Measurements from ENCODE around the gene FKBP1B.

Gene FKBP1B

DNA sequence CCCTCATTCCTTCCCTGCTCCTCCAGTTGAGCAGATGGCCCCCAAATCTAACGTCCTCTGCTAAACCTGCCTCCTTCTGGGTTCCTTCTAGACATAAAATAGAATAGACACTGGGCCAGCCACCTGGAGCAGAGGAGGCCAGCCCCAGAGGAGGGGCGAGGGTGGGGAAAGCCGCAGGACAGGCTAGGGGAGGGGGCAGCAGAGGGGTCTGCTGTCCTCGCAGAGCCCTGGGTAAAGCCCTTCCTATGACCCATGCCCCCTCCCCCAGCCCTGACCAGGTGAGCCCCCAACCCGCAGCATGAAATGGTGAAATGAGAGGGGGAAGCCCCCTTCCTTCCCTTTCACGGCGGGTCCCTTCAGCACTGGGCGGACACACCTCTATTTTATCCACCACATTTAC lies 31.8 kb upstream of the FKBP1B start:
- no peak overlapping the region for H3K4ac ChIP-seq (ENCODE audit: low read depth, low read length)
- no peak overlapping the region for H4K91ac ChIP-seq (ENCODE audit: low read depth, low read length)
- no peaks in the 10 kb centered on the region for H3K9me3 ChIP-seq (ENCODE audit: insufficient read depth, low read depth, low read length)
- no peak for DNase-seq
- no peak overlapping the region for H3K14ac ChIP-seq (ENCODE audit: low read length)
- H2AFZ ChIP-seq (ENCODE audit: insufficient read depth, low read length, poor library complexity) = no peak overlapping the region
- no peak overlapping the region for H3K18ac ChIP-seq (ENCODE audit: low read length)
- no peaks in the 10 kb centered on the region for H3K27me3 ChIP-seq (ENCODE audit: insufficient read depth, low read length)
- H4K8ac ChIP-seq (ENCODE audit: low read depth, low read length) = no peak overlapping the region
- H3K23ac ChIP-seq (ENCODE audit: low read length) = no peak overlapping the region
- no peak overlapping the region for H2BK5ac ChIP-seq (ENCODE audit: low read depth, low read length, poor library complexity)
- peaks cover 6% of the 10 kb centered on the region for H3K79me2 ChIP-seq (ENCODE audit: control insufficient read depth, insufficient read depth, low read length, poor library complexity)
- peaks cover 15% of the 10 kb centered on the region for H3K79me1 ChIP-seq (ENCODE audit: low read length)
- H3K4me1 ChIP-seq (ENCODE audit: control insufficient read depth in 1 of 2, insufficient read depth in 2 of 2, low read length in 2 of 2) = peaks cover 13 to 18% of the 10 kb centered on the region in 2 experiments
- no CpG with 5 or more reads among the region's 8 CpGs for WGBS (ENCODE audit: extremely low coverage, insufficient coverage, insufficient read length)
- H3K4me2 ChIP-seq (ENCODE audit: low read length) = no peak overlapping the region
- H3K4me3 ChIP-seq (ENCODE audit: low read depth, low read length) = no peak overlapping the region
- H4K12ac ChIP-seq (ENCODE audit: low read depth, low read length) = no peak overlapping the region
- H2BK120ac ChIP-seq (ENCODE audit: insufficient read depth, low read length, poor library complexity) = no peak overlapping the region
- peaks cover 2 to 4% of the 10 kb centered on the region in 2 experiments for H3K36me3 ChIP-seq (ENCODE audit: control insufficient read depth in 1 of 2, insufficient read depth in 2 of 2, low read length in 2 of 2)
- no peak overlapping the region for H2BK12ac ChIP-seq (ENCODE audit: low read length)
- H3K9ac ChIP-seq (ENCODE audit: low read length) = no peak overlapping the region
- H2AK5ac ChIP-seq (ENCODE audit: low read length) = no peak overlapping the region
- H3K27ac ChIP-seq (ENCODE audit: low read depth, low read length) = no peak overlapping the region

DNA sequence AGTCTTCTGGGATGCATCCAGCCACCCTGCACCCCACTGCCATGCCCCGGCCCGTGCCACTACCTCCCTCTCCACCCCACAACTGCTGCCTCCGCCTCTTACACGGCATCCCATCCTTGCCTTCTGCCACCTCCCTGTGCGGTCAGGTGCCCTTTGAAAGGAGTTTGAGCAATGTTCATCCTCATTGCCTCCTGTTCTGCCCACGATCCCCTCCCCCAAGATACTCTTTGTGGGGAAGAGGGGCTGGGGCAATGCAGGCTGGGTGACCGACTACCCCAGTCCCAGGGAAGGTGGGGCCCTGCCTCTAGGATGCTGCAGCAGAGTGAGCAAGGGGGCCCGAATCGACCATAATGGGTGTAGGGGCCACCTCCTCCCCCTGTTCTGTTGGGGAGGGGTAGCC lies 31.3 kb upstream of the FKBP1B start:
- no peak overlapping the region for H4K91ac ChIP-seq (ENCODE audit: low read depth, low read length)
- H3K4me3 ChIP-seq (ENCODE audit: low read depth, low read length) = no peak overlapping the region
- WGBS (ENCODE audit: extremely low coverage, insufficient coverage, insufficient read length) = no CpG with 5 or more reads among the region's 9 CpGs
- no peak overlapping the region for H2BK120ac ChIP-seq (ENCODE audit: insufficient read depth, low read length, poor library complexity)
- no peak overlapping the region for H4K8ac ChIP-seq (ENCODE audit: low read depth, low read length)
- no peak overlapping the region for H4K12ac ChIP-seq (ENCODE audit: low read depth, low read length)
- H2AFZ ChIP-seq (ENCODE audit: insufficient read depth, low read length, poor library complexity) = no peak overlapping the region
- DNase-seq = no peak
- peaks cover 5 to 8% of the 10 kb centered on the region in 2 experiments for H3K36me3 ChIP-seq (ENCODE audit: control insufficient read depth in 1 of 2, insufficient read depth in 2 of 2, low read length in 2 of 2)
- peaks cover 13% of the 10 kb centered on the region in 2 experiments for H3K4me1 ChIP-seq (ENCODE audit: control insufficient read depth in 1 of 2, insufficient read depth in 2 of 2, low read length in 2 of 2)
- no peak overlapping the region for H3K9ac ChIP-seq (ENCODE audit: low read length)
- H3K14ac ChIP-seq (ENCODE audit: low read length) = no peak overlapping the region
- no peak overlapping the region for H3K4ac ChIP-seq (ENCODE audit: low read depth, low read length)
- H2BK5ac ChIP-seq (ENCODE audit: low read depth, low read length, poor library complexity) = no peak overlapping the region
- no peak overlapping the region for H3K23ac ChIP-seq (ENCODE audit: low read length)
- no peak overlapping the region for H3K27ac ChIP-seq (ENCODE audit: low read depth, low read length)
- no peaks in the 10 kb centered on the region for H3K27me3 ChIP-seq (ENCODE audit: insufficient read depth, low read length)
- H3K4me2 ChIP-seq (ENCODE audit: low read length) = no peak overlapping the region
- peaks cover 6% of the 10 kb centered on the region for H3K79me2 ChIP-seq (ENCODE audit: control insufficient read depth, insufficient read depth, low read length, poor library complexity)
- no peak overlapping the region for H2BK12ac ChIP-seq (ENCODE audit: low read length)
- peaks cover 2% of the 10 kb centered on the region for H3K9me3 ChIP-seq (ENCODE audit: insufficient read depth, low read depth, low read length)
- H2AK5ac ChIP-seq (ENCODE audit: low read length) = no peak overlapping the region
- peaks cover 15% of the 10 kb centered on the region for H3K79me1 ChIP-seq (ENCODE audit: low read length)
- H3K18ac ChIP-seq (ENCODE audit: low read length) = no peak overlapping the region

DNA sequence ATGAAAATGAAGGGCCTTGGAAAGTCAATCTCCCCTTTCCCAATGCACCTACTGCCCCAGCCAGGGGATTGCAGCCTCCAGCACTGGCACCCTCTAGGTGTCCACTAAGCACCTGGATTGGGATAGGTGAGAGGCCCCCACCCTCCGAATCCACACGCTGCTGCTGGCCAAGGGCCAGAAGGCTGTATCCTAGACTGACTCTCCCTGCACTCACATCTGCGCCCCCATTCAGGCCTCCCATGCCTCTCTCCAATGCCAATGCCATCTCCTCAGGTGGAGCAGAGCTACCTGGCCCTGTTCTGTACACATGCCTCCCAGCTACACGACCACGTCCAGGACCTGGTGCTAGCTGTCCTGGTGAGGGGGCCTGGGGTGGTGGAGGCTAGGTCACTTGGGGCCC lies 29.8 kb upstream of the FKBP1B start:
- Histone ChIP-seq H4K8ac (ENCODE audit: low read depth, low read length) (no peak overlapping the region), H2AK5ac (ENCODE audit: low read length) (no peak overlapping the region), H3K4me2 (ENCODE audit: low read length) (no peak overlapping the region), H2BK12ac (ENCODE audit: low read length) (no peak overlapping the region), H3K23ac (ENCODE audit: low read length) (no peak overlapping the region), H3K4me3 (ENCODE audit: low read depth, low read length) (no peak overlapping the region), H3K4ac (ENCODE audit: low read depth, low read length) (no peak overlapping the region), H3K79me1 (ENCODE audit: low read length) (peaks cover 15% of the 10 kb centered on the region), H2AFZ (ENCODE audit: insufficient read depth, low read length, poor library complexity) (no peak overlapping the region), H3K27me3 (ENCODE audit: insufficient read depth, low read length) (no peaks in the 10 kb centered on the region), H3K79me2 (ENCODE audit: control insufficient read depth, insufficient read depth, low read length, poor library complexity) (peaks cover 6% of the 10 kb centered on the region), H3K9ac (ENCODE audit: low read length) (no peak overlapping the region), H3K14ac (ENCODE audit: low read length) (no peak overlapping the region), H2BK120ac (ENCODE audit: insufficient read depth, low read length, poor library complexity) (no peak overlapping the region), H4K91ac (ENCODE audit: low read depth, low read length) (no peak overlapping the region), H4K12ac (ENCODE audit: low read depth, low read length) (no peak overlapping the region), H3K4me1 (ENCODE audit: control insufficient read depth in 1 of 2, insufficient read depth in 2 of 2, low read length in 2 of 2) (peaks cover 11 to 13% of the 10 kb centered on the region in 2 experiments), H3K27ac (ENCODE audit: low read depth, low read length) (no peak overlapping the region), H3K36me3 (ENCODE audit: control insufficient read depth in 1 of 2, insufficient read depth in 2 of 2, low read length in 2 of 2) (peaks cover 11 to 12% of the 10 kb centered on the region in 2 experiments), H2BK5ac (ENCODE audit: low read depth, low read length, poor library complexity) (no peak overlapping the region), H3K9me3 (ENCODE audit: insufficient read depth, low read depth, low read length) (peaks cover 3% of the 10 kb centered on the region), H3K18ac (ENCODE audit: low read length) (no peak overlapping the region)
- DNase-seq = no peak
- no CpG with 5 or more reads among the region's 5 CpGs for WGBS (ENCODE audit: extremely low coverage, insufficient coverage, insufficient read length)

DNA sequence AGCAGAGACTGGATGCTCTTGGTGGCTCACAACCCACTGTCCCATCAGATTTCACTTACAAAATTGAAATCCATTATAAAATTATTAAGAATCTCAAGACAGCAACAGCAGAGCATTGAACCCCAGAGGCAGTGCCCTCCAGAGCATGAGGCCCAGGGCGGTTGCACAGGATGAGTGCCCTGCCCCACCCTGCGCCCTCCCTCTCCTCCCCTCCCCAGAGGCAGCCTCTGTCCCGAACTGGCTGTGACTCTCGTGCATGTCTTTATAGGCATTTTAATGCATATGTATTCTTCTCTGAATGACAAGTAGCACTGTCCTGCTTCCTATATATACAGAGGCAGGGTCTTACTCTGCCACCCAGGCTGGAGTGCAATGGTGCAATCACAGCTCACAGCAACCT lies 29.3 kb upstream of the FKBP1B start:
- Histone ChIP-seq H3K23ac (ENCODE audit: low read length) (no peak overlapping the region), H2BK12ac (ENCODE audit: low read length) (no peak overlapping the region), H3K4me3 (ENCODE audit: low read depth, low read length) (no peak overlapping the region), H3K36me3 (ENCODE audit: control insufficient read depth in 1 of 2, insufficient read depth in 2 of 2, low read length in 2 of 2) (peaks cover 11 to 15% of the 10 kb centered on the region in 2 experiments), H3K4ac (ENCODE audit: low read depth, low read length) (no peak overlapping the region), H2BK120ac (ENCODE audit: insufficient read depth, low read length, poor library complexity) (no peak overlapping the region), H2BK5ac (ENCODE audit: low read depth, low read length, poor library complexity) (no peak overlapping the region), H3K14ac (ENCODE audit: low read length) (no peak overlapping the region), H3K18ac (ENCODE audit: low read length) (no peak overlapping the region), H3K4me1 (ENCODE audit: control insufficient read depth in 1 of 2, insufficient read depth in 2 of 2, low read length in 2 of 2) (peaks cover 11 to 13% of the 10 kb centered on the region in 2 experiments), H3K79me2 (ENCODE audit: control insufficient read depth, insufficient read depth, low read length, poor library complexity) (peaks cover 6% of the 10 kb centered on the region), H4K91ac (ENCODE audit: low read depth, low read length) (no peak overlapping the region), H4K12ac (ENCODE audit: low read depth, low read length) (no peak overlapping the region), H3K9ac (ENCODE audit: low read length) (no peak overlapping the region), H3K27me3 (ENCODE audit: insufficient read depth, low read length) (no peaks in the 10 kb centered on the region), H3K9me3 (ENCODE audit: insufficient read depth, low read depth, low read length) (peaks cover 5% of the 10 kb centered on the region), H4K8ac (ENCODE audit: low read depth, low read length) (no peak overlapping the region), H3K4me2 (ENCODE audit: low read length) (no peak overlapping the region), H2AFZ (ENCODE audit: insufficient read depth, low read length, poor library complexity) (no peak overlapping the region), H2AK5ac (ENCODE audit: low read length) (no peak overlapping the region), H3K27ac (ENCODE audit: low read depth, low read length) (no peak overlapping the region), H3K79me1 (ENCODE audit: low read length) (peaks cover 15% of the 10 kb centered on the region)
- no peak for DNase-seq
- no CpG with 5 or more reads among the region's 4 CpGs for WGBS (ENCODE audit: extremely low coverage, insufficient coverage, insufficient read length)
